ENCODE results near the gene AKAP8. TPM values are rescaled to one million over a fixed set of nuclear protein-coding genes. Genes with fewer than 3 reads are reported as not detected.

The AKAP8 gene
- total and polyA plus RNA-seq, 2 experiments from 2014 or later = 22.4 to 36.5 TPM

GRCh38 chr19:15357906-15358305 is 21.7 kb downstream of the AKAP8 start:
- Histone ChIP-seq H3F3A (replicated peaks; ENCODE audit: low read depth) (0 out of 2 replicates have a peak, but pooled peaks cover 8% of the 10 kb centered on the region), H3K36me3 (ENCODE audit: insufficient read depth) (peaks cover 64% of the 10 kb centered on the region), H4K20me1 (replicated peaks; ENCODE audit: insufficient read depth) (peaks cover 3% of the 10 kb centered on the region; the same call in 1 of the 2 replicates), H3K9me2 (ENCODE audit: insufficient read depth) (no peaks in the 10 kb centered on the region), H3K27ac (ENCODE audit: low read depth) (no peak overlapping the region), H3K27me3 (ENCODE audit: insufficient read depth) (no peaks in the 10 kb centered on the region), H3K4me3 (no peak overlapping the region), H3K4me2 (no peak overlapping the region), H3K79me2 (replicated peaks; ENCODE audit: insufficient read depth) (no peaks in the 10 kb centered on the region), H2AFZ (no peak overlapping the region), H3K4me1 (ENCODE audit: insufficient read depth) (no peaks in the 10 kb centered on the region)
- Mint-ChIP-seq H3K9me3 (peaks cover 11% of the 10 kb centered on the region), H3K36me3 (ENCODE audit: low read depth) (peaks cover 82% of the 10 kb centered on the region), H3K4me1 (no peaks in the 10 kb centered on the region), H3K27me3 (ENCODE audit: insufficient read depth, low read depth, poor library complexity) (peaks cover 8% of the 10 kb centered on the region), H3K27ac (no peak overlapping the region), H3K4me3 (no peak overlapping the region)
- DNase-seq (ENCODE audit: low spot score) (no peak), ATAC-seq (no peak)
- TF ChIP-seq ZNF462 (CRISPR knock-in tag; IDR thresholded peaks at IDR 0.05) (no peak), ETS1 (IDR thresholded peaks at IDR 0.05) (no peak), ZNF331 (CRISPR knock-in tag; IDR thresholded peaks at IDR 0.05; ENCODE audit: low read depth) (no peak)

Measured in GM23338 (cell line).